ENCODE results near the gene KIF4A.

DNA sequence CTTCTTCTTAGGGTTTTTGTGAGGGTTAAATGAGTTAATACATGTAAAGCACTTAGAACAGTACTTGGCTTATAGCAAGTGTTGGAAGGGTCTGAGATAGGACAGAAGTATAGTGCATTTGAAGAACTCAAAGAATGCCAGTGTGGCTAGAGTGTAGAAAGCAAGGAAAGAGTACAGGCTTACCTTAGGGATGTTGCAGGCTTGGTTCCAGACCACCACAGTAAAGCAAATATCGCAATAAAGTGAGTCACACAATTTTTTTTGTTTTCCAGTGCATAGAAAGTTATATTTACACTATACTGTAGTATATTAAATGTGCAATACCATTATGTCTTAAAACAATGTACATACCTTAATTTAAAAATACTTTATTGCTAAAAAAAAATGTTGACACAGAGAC, 41.3 kb downstream of the KIF4A start:
- TF ChIP-seq, protein P1, sequence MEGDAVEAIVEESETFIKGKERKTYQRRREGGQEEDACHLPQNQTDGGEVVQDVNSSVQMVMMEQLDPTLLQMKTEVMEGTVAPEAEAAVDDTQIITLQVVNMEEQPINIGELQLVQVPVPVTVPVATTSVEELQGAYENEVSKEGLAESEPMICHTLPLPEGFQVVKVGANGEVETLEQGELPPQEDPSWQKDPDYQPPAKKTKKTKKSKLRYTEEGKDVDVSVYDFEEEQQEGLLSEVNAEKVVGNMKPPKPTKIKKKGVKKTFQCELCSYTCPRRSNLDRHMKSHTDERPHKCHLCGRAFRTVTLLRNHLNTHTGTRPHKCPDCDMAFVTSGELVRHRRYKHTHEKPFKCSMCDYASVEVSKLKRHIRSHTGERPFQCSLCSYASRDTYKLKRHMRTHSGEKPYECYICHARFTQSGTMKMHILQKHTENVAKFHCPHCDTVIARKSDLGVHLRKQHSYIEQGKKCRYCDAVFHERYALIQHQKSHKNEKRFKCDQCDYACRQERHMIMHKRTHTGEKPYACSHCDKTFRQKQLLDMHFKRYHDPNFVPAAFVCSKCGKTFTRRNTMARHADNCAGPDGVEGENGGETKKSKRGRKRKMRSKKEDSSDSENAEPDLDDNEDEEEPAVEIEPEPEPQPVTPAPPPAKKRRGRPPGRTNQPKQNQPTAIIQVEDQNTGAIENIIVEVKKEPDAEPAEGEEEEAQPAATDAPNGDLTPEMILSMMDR (IDR thresholded peaks at IDR 0.05), result no peak
- no peak for TF ChIP-seq POLR2A (IDR thresholded peaks at IDR 0.05)

Data from uterus (tissue), 2 donors.